ENCODE results near the gene CMC1. TPM values are rescaled to one million over a fixed set of nuclear protein-coding genes. Genes with fewer than 3 reads are reported as not detected.

Gene CMC1
- total and polyA plus RNA-seq, 9 of the 15 experiments (the other 6 are each of a cell fraction or from before 2014, with no cell fraction given): 15.9 to 74.6 (median 48.9) TPM

- DNase-seq (ENCODE audit: extremely low read depth in 1 of 4, low spot score in 3 of 4): no peak
- no peak for ATAC-seq
- no peaks in the 10 kb centered on the region for H4K20me1 ChIP-seq (replicated peaks; ENCODE audit: control insufficient read depth, insufficient read depth, low read length)
- no peak overlapping the region for H3K9ac ChIP-seq (ENCODE audit: insufficient read depth in 1 of 2, low read depth in 2 of 2, low read length in 2 of 2)
- no peaks in the 10 kb centered on the region for H3K79me2 ChIP-seq (ENCODE audit: control insufficient read depth, insufficient read depth, low read length)
- intact Hi-C loops (cut with micrococcal nuclease) (no loop called here), in situ Hi-C loops (cut with MboI) (no loop called here)
- 89% methylated on average over 7 of the region's 7 CpGs for WGBS (ENCODE audit: insufficient coverage, low coverage, missing lambda C conversion rate)
- CTCF ChIA-PET (ENCODE audit: low intra/inter-chr PET ratio): no interaction called here
- H2AFZ ChIP-seq (ENCODE audit: low read depth, low read length): no peak overlapping the region
- FAIRE-seq: no peak
- POLR2A ChIA-PET: interaction anchor here (0.6 kb wide), 1 partner anchor 10 kb away, joined by 3 read pairs; no protein-coding TSS in a partner anchor
- H3K9me3 ChIP-seq (replicated peaks; ENCODE audit: control insufficient read depth, insufficient read depth, low read depth, low read length): no peaks in the 10 kb centered on the region
- no peak overlapping the region for H3K4me2 ChIP-seq (ENCODE audit: insufficient read depth, low read length)
- BruUV-seq (replicated peaks): no TSS peak
- H3K4me1 ChIP-seq (replicated peaks in 1 of 2; ENCODE audit: control insufficient read depth in 2 of 2, insufficient read depth in 2 of 2, low read length in 2 of 2): no peaks in the 10 kb centered on the region
- no peak overlapping the region for H3K4me3 ChIP-seq
- no peak overlapping the region for H3K27ac ChIP-seq (ENCODE audit: extremely low read depth, low read depth, low read length)
- no peaks in the 10 kb centered on the region for H3K27me3 ChIP-seq (ENCODE audit: control insufficient read depth in 2 of 2, insufficient read depth in 2 of 2, low read length in 2 of 2)
- H3K9me1 ChIP-seq (ENCODE audit: control insufficient read depth, insufficient read depth, low read length): no peaks in the 10 kb centered on the region
- H3K36me3 ChIP-seq (ENCODE audit: control insufficient read depth, insufficient read depth, low read length): peaks cover 18% of the 10 kb centered on the region; the same call in 2 of the 3 replicates
- TF ChIP-seq, protein P1, sequence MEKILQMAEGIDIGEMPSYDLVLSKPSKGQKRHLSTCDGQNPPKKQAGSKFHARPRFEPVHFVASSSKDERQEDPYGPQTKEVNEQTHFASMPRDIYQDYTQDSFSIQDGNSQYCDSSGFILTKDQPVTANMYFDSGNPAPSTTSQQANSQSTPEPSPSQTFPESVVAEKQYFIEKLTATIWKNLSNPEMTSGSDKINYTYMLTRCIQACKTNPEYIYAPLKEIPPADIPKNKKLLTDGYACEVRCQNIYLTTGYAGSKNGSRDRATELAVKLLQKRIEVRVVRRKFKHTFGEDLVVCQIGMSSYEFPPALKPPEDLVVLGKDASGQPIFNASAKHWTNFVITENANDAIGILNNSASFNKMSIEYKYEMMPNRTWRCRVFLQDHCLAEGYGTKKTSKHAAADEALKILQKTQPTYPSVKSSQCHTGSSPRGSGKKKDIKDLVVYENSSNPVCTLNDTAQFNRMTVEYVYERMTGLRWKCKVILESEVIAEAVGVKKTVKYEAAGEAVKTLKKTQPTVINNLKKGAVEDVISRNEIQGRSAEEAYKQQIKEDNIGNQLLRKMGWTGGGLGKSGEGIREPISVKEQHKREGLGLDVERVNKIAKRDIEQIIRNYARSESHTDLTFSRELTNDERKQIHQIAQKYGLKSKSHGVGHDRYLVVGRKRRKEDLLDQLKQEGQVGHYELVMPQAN (IDR thresholded peaks at IDR 0.05; ENCODE audit: borderline replicate concordance): no peak
- TF ChIP-seq POU5F1 (IDR thresholded peaks at IDR 0.05; ENCODE audit: borderline replicate concordance, low read depth, low read length, partially characterized antibody): no peak
- no peak for TF ChIP-seq KDM5B (IDR thresholded peaks at IDR 0.05; ENCODE audit: insufficient replicate concordance, low read depth, low read length)
- no peak for TF ChIP-seq FOSL1 (tag; conservative IDR thresholded peaks at IDR 0.05)
- no peak for TF ChIP-seq HNRNPUL1 (IDR thresholded peaks at IDR 0.05; ENCODE audit: low read length)
- TF ChIP-seq HES1 (IDR thresholded peaks at IDR 0.05; ENCODE audit: low read depth): no peak
- TF ChIP-seq, protein P2, sequence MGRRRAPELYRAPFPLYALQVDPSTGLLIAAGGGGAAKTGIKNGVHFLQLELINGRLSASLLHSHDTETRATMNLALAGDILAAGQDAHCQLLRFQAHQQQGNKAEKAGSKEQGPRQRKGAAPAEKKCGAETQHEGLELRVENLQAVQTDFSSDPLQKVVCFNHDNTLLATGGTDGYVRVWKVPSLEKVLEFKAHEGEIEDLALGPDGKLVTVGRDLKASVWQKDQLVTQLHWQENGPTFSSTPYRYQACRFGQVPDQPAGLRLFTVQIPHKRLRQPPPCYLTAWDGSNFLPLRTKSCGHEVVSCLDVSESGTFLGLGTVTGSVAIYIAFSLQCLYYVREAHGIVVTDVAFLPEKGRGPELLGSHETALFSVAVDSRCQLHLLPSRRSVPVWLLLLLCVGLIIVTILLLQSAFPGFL (CRISPR knock-in tag; IDR thresholded peaks at IDR 0.05): no peak
- TF ChIP-seq ZNF324 (CRISPR knock-in tag; IDR thresholded peaks at IDR 0.05): no peak
- TF ChIP-seq NFIX (CRISPR knock-in tag; IDR thresholded peaks at IDR 0.05; ENCODE audit: low read depth): no peak
- no peak for TF ChIP-seq CEBPB (tag; IDR thresholded peaks at IDR 0.05)
- TF ChIP-seq, protein P3, sequence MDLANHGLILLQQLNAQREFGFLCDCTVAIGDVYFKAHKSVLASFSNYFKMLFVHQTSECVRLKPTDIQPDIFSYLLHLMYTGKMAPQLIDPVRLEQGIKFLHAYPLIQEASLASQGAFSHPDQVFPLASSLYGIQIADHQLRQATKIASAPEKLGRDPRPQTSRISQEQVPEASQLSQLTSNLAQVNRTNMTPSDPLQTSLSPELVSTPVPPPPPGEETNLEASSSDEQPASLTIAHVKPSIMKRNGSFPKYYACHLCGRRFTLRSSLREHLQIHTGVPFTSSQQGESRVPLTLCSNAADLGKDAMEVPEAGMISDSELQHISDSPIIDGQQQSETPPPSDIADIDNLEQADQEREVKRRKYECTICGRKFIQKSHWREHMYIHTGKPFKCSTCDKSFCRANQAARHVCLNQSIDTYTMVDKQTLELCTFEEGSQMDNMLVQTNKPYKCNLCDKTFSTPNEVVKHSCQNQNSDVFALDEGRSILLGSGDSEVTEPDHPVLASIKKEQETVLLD (IDR thresholded peaks at IDR 0.05): no peak
- TF ChIP-seq HNRNPK (IDR thresholded peaks at IDR 0.05; ENCODE audit: low read depth, low read length, poor library complexity, severe bottlenecking): no peak
- no peak for TF ChIP-seq SRSF3 (IDR thresholded peaks at IDR 0.05; ENCODE audit: insufficient read depth, low read length)
- TF ChIP-seq, protein P4, sequence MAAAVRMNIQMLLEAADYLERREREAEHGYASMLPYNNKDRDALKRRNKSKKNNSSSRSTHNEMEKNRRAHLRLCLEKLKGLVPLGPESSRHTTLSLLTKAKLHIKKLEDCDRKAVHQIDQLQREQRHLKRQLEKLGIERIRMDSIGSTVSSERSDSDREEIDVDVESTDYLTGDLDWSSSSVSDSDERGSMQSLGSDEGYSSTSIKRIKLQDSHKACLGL (CRISPR knock-in tag; IDR thresholded peaks at IDR 0.05; ENCODE audit: borderline replicate concordance, poor library complexity, severe bottlenecking): no peak
- TF ChIP-seq GATAD2A (IDR thresholded peaks at IDR 0.05): no peak
These were observed 53.4 kb downstream of the CMC1 start for GRCh38 chr3:28294667-28295413.
